Trophoblast cell (in vitro differentiated cells and primary cell): Measurements from ENCODE around the gene CD27.
"Not testable (repeated sequence)": the region's sequence is repeated elsewhere in the genome, so short reads cannot be mapped to it uniquely, and the experiment has no call there.

Experiments
- DNase-seq, 2 donors: peaks; one replicate each; pipeline ENCODE4 v3.0.0-alpha.2; 2016
- H2AFZ ChIP-seq: 2 replicates; pipeline ENCODE4 v1.6.1; 2013; ENCODE audit warnings: low read length, moderate library complexity, mild to moderate bottlenecking; ENCODE audit not compliant: insufficient read depth, poor library complexity
- H2AK5ac ChIP-seq: 2 replicates; pipeline ENCODE4 v1.6.1; 2013; ENCODE audit warnings: mild to moderate bottlenecking, low read length
- H2BK120ac ChIP-seq: 2 replicates; pipeline ENCODE4 v1.6.1; 2013; ENCODE audit warnings: low read length, mild to moderate bottlenecking, moderate library complexity; ENCODE audit not compliant: insufficient read depth, poor library complexity
- H2BK12ac ChIP-seq: 2 replicates; pipeline ENCODE4 v1.6.1; 2013; ENCODE audit warnings: mild to moderate bottlenecking, low read length, moderate library complexity
- H2BK5ac ChIP-seq: 2 replicates; pipeline ENCODE4 v1.6.1; 2013; ENCODE audit warnings: low read length, low read depth, moderate library complexity, mild to moderate bottlenecking; ENCODE audit not compliant: poor library complexity
- H3K14ac ChIP-seq: 2 replicates; pipeline ENCODE4 v1.6.1; 2013; ENCODE audit warnings: mild to moderate bottlenecking, low read length
- H3K18ac ChIP-seq: 2 replicates; pipeline ENCODE4 v1.6.1; 2013; ENCODE audit warnings: mild to moderate bottlenecking, low read length
- H3K23ac ChIP-seq: 2 replicates; pipeline ENCODE4 v1.6.1; 2013; ENCODE audit warnings: low read length
- H3K27ac ChIP-seq: 2 replicates; pipeline ENCODE4 v1.5.1; 2013; ENCODE audit warnings: low read depth, mild to moderate bottlenecking, inconsistent platforms, low read length, moderate library complexity
- H3K27me3 ChIP-seq: 2 replicates; pipeline ENCODE4 v1.6.1; 2013; ENCODE audit warnings: inconsistent platforms, mild to moderate bottlenecking, low read length, moderate library complexity; ENCODE audit not compliant: insufficient read depth
- H3K36me3 ChIP-seq, 2 experiments: 1 replicate in 1 of 2; 2 replicates in 1 of 2; pipeline ENCODE4 v1.6.1; 2013; ENCODE audit warnings: low read length in 2 of 2, mild to moderate bottlenecking in 2 of 2, moderate library complexity in 1 of 2; ENCODE audit not compliant: insufficient read depth in 2 of 2, control insufficient read depth in 1 of 2
- H3K4ac ChIP-seq: 2 replicates; pipeline ENCODE4 v1.6.1; 2013; ENCODE audit warnings: low read depth, mild to moderate bottlenecking, low read length, moderate library complexity
- H3K4me1 ChIP-seq, 2 experiments: 1 replicate in 1 of 2; 2 replicates in 1 of 2; pipeline ENCODE4 v1.6.1; 2013; ENCODE audit warnings: low read length in 2 of 2, mild to moderate bottlenecking in 2 of 2, moderate library complexity in 1 of 2; ENCODE audit not compliant: insufficient read depth in 2 of 2, control insufficient read depth in 1 of 2
- H3K4me2 ChIP-seq: 2 replicates; pipeline ENCODE4 v1.6.1; 2013; ENCODE audit warnings: inconsistent platforms, mild to moderate bottlenecking, low read length, moderate library complexity
- H3K4me3 ChIP-seq: 2 replicates; pipeline ENCODE4 v1.5.1; 2013; ENCODE audit warnings: mild to moderate bottlenecking, low read depth, low read length, inconsistent platforms
- H3K79me1 ChIP-seq: one replicate; pipeline ENCODE4 v1.6.1; 2013; ENCODE audit warnings: low read length
- H3K79me2 ChIP-seq: 2 replicates; pipeline ENCODE4 v1.6.1; 2013; ENCODE audit warnings: low read length, mild to moderate bottlenecking; ENCODE audit not compliant: control insufficient read depth, insufficient read depth, poor library complexity
- H3K9ac ChIP-seq: 2 replicates; pipeline ENCODE4 v1.6.1; 2013; ENCODE audit warnings: mild to moderate bottlenecking, low read length
- H3K9me3 ChIP-seq: 2 replicates; pipeline ENCODE4 v1.6.1; 2013; ENCODE audit warnings: low read depth, mild to moderate bottlenecking, control low read depth, inconsistent platforms, low read length; ENCODE audit not compliant: insufficient read depth
- H4K12ac ChIP-seq: 2 replicates; pipeline ENCODE4 v1.6.1; 2013; ENCODE audit warnings: low read depth, mild to moderate bottlenecking, low read length, moderate library complexity
- H4K8ac ChIP-seq: 2 replicates; pipeline ENCODE4 v1.6.1; 2013; ENCODE audit warnings: low read depth, mild to moderate bottlenecking, low read length, moderate library complexity
- H4K91ac ChIP-seq: one replicate; pipeline ENCODE4 v1.6.1; 2013; ENCODE audit warnings: low read depth, mild to moderate bottlenecking, low read length, moderate library complexity
- WGBS: extraction: QIAGEN DNeasy Blood & Tissue Kit; methylation state at CpG from one replicate; pipeline ENCODE4 v1.1.7; 2013; ENCODE audit warnings: missing lambda C conversion rate; ENCODE audit not compliant: insufficient read length, insufficient coverage; ENCODE audit errors: extremely low coverage; 5-methylcytosine and 5-hydroxymethylcytosine counted together

CD27 gene

DNA sequence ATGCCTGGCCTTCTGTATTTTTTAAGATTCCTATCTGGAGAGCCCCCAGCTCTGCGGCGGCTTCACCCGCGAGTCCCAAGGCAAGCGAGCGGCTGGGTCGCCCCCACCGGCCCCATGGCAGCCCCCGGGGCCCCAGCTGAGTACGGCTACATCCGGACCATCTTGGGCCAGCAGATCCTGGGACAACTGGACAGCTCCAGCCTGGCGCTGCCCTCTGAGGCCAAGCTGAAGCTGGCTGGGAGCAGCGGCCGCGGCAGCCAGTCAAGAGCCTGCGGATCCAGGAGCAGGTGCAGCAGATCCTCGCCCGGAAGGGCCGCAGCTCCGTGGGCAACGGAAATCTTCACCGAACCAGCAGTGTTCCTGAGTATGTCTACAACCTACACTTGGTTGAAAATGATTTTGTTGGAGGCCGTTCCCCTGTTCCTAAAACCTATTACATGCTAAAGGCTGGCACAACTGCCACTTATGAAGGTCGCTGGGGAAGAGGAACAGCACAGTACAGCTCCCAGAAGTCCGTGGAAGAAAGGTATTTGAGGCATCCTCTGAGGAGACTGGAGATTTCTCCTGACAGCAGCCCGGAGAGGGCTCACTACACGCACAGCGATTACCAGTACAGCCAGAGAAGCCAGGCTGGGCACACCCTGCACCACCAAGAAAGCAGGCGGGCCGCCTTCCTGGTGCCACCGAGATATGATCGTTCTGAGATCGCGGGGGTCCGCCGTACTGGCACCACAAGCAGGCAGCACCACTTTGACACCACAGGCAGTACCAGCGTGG lies 33.0 kb downstream of the CD27 start:
- H3K9me3 ChIP-seq, H3K9ac ChIP-seq, H3K23ac ChIP-seq, H4K12ac ChIP-seq, DNase-seq, H2AFZ ChIP-seq, H3K36me3 ChIP-seq, H4K8ac ChIP-seq, H3K4me2 ChIP-seq, H3K4me3 ChIP-seq, H3K27me3 ChIP-seq, H3K79me2 ChIP-seq: not testable (repeated sequence)
- H3K4ac ChIP-seq = peak overlapping the region; percentile 21
- peak overlapping the region; percentile 95 for H4K91ac ChIP-seq
- peak overlapping the region; percentile 96 for H2BK12ac ChIP-seq
- H3K18ac ChIP-seq = peak overlapping the region; percentile 57
- peak overlapping the region; percentile 85 for H2BK120ac ChIP-seq
- H2BK5ac ChIP-seq = peak overlapping the region; percentile 57
- WGBS = no CpG with 5 or more reads among the region's 37 CpGs
- peak overlapping the region; percentile 88 for H2AK5ac ChIP-seq
- H3K4me1 ChIP-seq = peaks cover 8 to 12% of the 10 kb centered on the region in 2 experiments
- H3K79me1 ChIP-seq = peaks cover 10% of the 10 kb centered on the region
- peak overlapping the region; percentile 52 for H3K27ac ChIP-seq
- H3K14ac ChIP-seq = peak overlapping the region; percentile 42

DNA sequence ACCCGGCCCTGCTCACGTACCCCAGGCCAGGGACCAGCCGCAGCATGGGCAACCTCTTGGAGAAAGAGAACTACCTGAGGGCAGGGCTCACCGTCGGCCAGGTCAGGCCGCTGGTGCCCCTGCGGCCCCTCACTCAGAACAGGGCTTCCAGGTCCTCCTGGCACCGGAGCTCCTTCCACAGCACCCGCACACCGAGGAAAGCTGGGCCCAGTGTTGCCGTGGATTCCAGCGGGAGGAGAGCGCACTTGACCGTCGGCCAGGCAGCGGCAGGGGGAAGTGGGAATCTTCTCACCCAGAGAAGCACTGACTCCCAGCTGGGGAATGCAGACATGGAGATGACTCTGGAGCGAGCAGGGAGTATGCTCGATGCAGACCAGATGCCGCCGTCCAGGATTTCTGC lies 33.7 kb downstream of the CD27 start:
- Histone ChIP-seq H4K8ac (peak overlapping the region; percentile 5), H3K9me3 (peaks cover 7% of the 10 kb centered on the region), H3K23ac (peak overlapping the region; percentile 69), H3K27ac (peak overlapping the region; percentile 19), H2BK5ac (no peak overlapping the region), H3K4me3 (no peak overlapping the region), H3K9ac (no peak overlapping the region), H3K18ac (no peak overlapping the region), H2BK120ac (no peak overlapping the region), H3K4ac (no peak overlapping the region), H3K14ac (peak overlapping the region; percentile 37), H3K27me3 (no peaks in the 10 kb centered on the region), H3K4me1 (peaks cover 8 to 12% of the 10 kb centered on the region in 2 experiments), H2AK5ac (no peak overlapping the region), H3K79me2 (no peaks in the 10 kb centered on the region), H2AFZ (no peak overlapping the region), H2BK12ac (peak overlapping the region; percentile 27), H4K91ac (peak overlapping the region; percentile 3), H4K12ac (no peak overlapping the region), H3K4me2 (no peak overlapping the region), H3K36me3 (no peaks in the 10 kb centered on the region), H3K79me1 (peaks cover 10% of the 10 kb centered on the region)
- WGBS = no CpG with 5 or more reads among the region's 20 CpGs
- no peak for DNase-seq

DNA sequence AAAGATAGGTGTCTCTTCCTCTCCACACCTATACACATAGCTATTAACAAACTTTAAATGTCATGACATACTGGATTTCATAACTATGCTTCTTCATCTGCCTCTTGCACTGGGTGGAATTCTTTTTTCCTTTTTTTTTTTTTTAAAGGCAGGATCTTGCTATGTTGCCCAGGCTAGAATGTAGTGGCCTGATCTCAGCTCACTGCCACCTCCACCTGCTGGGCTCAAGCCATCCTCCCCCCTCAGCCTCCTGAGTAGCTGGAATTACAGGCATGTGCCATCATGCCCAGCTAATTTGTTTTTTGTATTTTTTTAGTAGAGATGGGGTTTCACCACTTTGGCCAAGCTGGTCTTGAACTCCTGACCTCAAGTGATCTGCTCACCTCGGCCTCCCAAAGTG lies 43.5 kb downstream of the CD27 start:
- Histone ChIP-seq H3K23ac (no peak overlapping the region), H3K79me2 (peaks cover 2% of the 10 kb centered on the region), H3K79me1 (peaks cover 4% of the 10 kb centered on the region), H3K4ac (no peak overlapping the region), H3K14ac (no peak overlapping the region), H2AFZ (no peak overlapping the region), H2BK120ac (no peak overlapping the region), H2BK12ac (no peak overlapping the region), H4K12ac (no peak overlapping the region), H3K36me3 (peaks cover 0 to 2% of the 10 kb centered on the region in 2 experiments), H3K9ac (no peak overlapping the region), H3K18ac (no peak overlapping the region), H2BK5ac (no peak overlapping the region), H3K4me1 (peaks cover 0 to 3% of the 10 kb centered on the region in 2 experiments), H3K27me3 (no peaks in the 10 kb centered on the region), H2AK5ac (no peak overlapping the region), H3K27ac (no peak overlapping the region), H3K4me3 (no peak overlapping the region), H4K91ac (no peak overlapping the region), H3K4me2 (no peak overlapping the region), H3K9me3 (no peaks in the 10 kb centered on the region), H4K8ac (no peak overlapping the region)
- DNase-seq = no peak
- no CpG with 5 or more reads among the region's 1 CpG for WGBS

DNA sequence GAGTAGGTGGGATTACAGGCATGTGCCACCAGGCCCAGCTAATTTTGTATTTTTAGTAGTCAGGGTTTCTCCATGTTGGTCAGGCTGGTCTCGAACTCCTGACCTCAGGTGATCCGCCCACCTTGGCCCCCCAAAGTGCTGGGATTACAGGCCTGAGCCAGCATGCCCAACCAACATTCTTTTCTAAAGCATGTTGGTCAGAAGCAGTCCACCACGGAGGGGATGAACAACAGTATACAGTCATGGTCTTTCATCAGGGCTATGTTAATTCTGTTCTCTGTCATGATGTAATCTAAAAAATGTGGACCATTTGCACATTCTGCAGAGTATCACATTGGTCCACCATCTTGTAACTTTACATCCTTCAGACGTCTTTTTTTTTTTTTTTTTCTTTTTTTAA lies 44.7 kb downstream of the CD27 start:
- Histone ChIP-seq H3K79me1 (peaks cover 8% of the 10 kb centered on the region), H3K18ac (no peak overlapping the region), H3K27me3 (no peaks in the 10 kb centered on the region), H3K4me3 (no peak overlapping the region), H3K9me3 (no peaks in the 10 kb centered on the region), H4K8ac (no peak overlapping the region), H3K4me2 (no peak overlapping the region), H3K36me3 (peaks cover 0 to 2% of the 10 kb centered on the region in 2 experiments), H3K23ac (no peak overlapping the region), H3K14ac (no peak overlapping the region), H3K4me1 (peaks cover 0 to 3% of the 10 kb centered on the region in 2 experiments), H3K27ac (no peak overlapping the region), H4K91ac (no peak overlapping the region), H4K12ac (no peak overlapping the region), H2AFZ (no peak overlapping the region), H3K9ac (no peak overlapping the region), H3K4ac (no peak overlapping the region), H2BK12ac (no peak overlapping the region), H2BK5ac (no peak overlapping the region), H3K79me2 (peaks cover 5% of the 10 kb centered on the region), H2BK120ac (no peak overlapping the region), H2AK5ac (no peak overlapping the region)
- no CpG with 5 or more reads among the region's 4 CpGs for WGBS
- no peak for DNase-seq
